Neutrophil (primary cell): ENCODE measurements around the gene KIAA2012.

Experiments
- H3K27ac ChIP-seq: fragments of 200-600 bp; sonication (generic); 2 replicates; pipeline ENCODE4 v1.5.1; 2016; ENCODE audit warnings: mild to moderate bottlenecking, moderate library complexity
- H3K27me3 ChIP-seq: fragments of 200-600 bp; sonication (generic); 2 replicates; pipeline ENCODE4 v1.6.0; 2016; ENCODE audit warnings: mild to moderate bottlenecking
- H3K36me3 ChIP-seq: fragments of 200-600 bp; sonication (generic); 2 replicates; pipeline ENCODE4 v1.5.1; 2017
- H3K4me1 ChIP-seq, 2 experiments: fragments of 200-600 bp in 1 of 2; sonication (generic) in 1 of 2; 1 replicate in 1 of 2; 2 replicates in 1 of 2; pipeline versions ENCODE4 v1.5.1 to v1.6.1; 2013 to 2016; ENCODE audit warnings: low read depth in 1 of 2, low read length in 1 of 2, mild to moderate bottlenecking in 1 of 2, moderate library complexity in 1 of 2; ENCODE audit not compliant: control insufficient read depth in 1 of 2, insufficient read depth in 1 of 2
- H3K4me3 ChIP-seq, 2 experiments: fragments of 200-600 bp in 1 of 2; sonication (generic) in 1 of 2; 1 replicate in 1 of 2; 2 replicates in 1 of 2; pipeline ENCODE4 v1.5.1; 2013 to 2016; ENCODE audit warnings: low read depth in 1 of 2, low read length in 1 of 2, mild to moderate bottlenecking in 1 of 2, moderate library complexity in 1 of 2
- H3K9me3 ChIP-seq: fragments of 200-600 bp; sonication (generic); 2 replicates; pipeline ENCODE4 v1.5.1; 2016
- TF ChIP-seq, protein P1 (sequence below): fragments of 200-600 bp; sonication (generic); IDR thresholded peaks from 2 replicates; pipeline ENCODE4 v1.5.1; 2016; ENCODE audit warnings: antibody characterized with exemption

The KIAA2012 gene

GRCh38 chr2:202204855-202205254 lies 131.8 kb downstream of the KIAA2012 start:
- Histone ChIP-seq H3K4me1 (no peaks in the 10 kb centered on the region), H3K9me3 (no peaks in the 10 kb centered on the region), H3K36me3 (peaks cover 61% of the 10 kb centered on the region), H3K27ac (no peak overlapping the region), H3K4me3 (no peak overlapping the region), H3K27me3 (no peaks in the 10 kb centered on the region)
- TF ChIP-seq, protein P1, sequence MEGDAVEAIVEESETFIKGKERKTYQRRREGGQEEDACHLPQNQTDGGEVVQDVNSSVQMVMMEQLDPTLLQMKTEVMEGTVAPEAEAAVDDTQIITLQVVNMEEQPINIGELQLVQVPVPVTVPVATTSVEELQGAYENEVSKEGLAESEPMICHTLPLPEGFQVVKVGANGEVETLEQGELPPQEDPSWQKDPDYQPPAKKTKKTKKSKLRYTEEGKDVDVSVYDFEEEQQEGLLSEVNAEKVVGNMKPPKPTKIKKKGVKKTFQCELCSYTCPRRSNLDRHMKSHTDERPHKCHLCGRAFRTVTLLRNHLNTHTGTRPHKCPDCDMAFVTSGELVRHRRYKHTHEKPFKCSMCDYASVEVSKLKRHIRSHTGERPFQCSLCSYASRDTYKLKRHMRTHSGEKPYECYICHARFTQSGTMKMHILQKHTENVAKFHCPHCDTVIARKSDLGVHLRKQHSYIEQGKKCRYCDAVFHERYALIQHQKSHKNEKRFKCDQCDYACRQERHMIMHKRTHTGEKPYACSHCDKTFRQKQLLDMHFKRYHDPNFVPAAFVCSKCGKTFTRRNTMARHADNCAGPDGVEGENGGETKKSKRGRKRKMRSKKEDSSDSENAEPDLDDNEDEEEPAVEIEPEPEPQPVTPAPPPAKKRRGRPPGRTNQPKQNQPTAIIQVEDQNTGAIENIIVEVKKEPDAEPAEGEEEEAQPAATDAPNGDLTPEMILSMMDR: no peak

DNA sequence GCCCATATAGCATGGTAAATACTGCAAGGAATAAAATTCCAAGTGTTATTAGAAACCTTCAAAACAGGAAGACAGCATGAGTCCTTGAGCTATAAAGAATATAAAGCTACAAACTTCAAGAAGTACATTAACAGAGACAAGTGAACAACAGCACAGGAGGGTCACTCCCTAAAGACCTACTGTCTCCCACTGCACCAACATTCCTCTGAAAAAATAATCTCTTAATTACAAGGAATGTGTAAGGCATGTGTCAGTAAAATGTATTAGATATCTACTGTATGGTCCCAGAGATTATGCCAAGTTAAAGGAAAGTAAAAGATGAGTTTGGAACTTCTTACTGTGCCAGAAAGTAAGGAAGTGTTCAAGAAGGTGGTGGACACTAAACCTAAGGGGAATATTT lies 135.5 kb downstream of the KIAA2012 start:
- Histone ChIP-seq H3K27ac (no peak overlapping the region), H3K9me3 (no peaks in the 10 kb centered on the region), H3K4me1 (no peaks in the 10 kb centered on the region), H3K36me3 (peaks cover 88% of the 10 kb centered on the region), H3K27me3 (no peaks in the 10 kb centered on the region), H3K4me3 (no peak overlapping the region)
- TF ChIP-seq, protein P1: no peak

DNA sequence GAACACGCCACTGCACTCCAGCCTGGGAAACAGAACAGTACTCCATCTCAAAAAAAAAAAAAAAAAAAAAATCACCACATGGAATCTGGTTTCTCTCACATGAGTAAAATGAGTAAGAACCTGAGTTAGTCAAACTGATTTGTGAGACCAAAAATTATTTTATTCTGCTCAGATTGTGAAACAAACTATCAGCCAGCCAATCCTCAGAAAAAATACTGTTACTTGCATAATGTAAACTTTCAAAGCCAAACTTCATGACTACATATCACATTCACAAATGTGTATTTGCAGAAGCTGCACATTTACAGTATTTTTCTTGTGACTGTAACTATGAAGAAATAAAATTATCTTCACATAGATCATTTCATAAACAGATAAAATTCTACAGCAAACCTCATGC lies 142.1 kb downstream of the KIAA2012 start:
- Histone ChIP-seq H3K9me3 (no peaks in the 10 kb centered on the region), H3K27ac (no peak overlapping the region), H3K27me3 (no peaks in the 10 kb centered on the region), H3K36me3 (peaks cover 59% of the 10 kb centered on the region), H3K4me1 (no peaks in the 10 kb centered on the region), H3K4me3 (no peak overlapping the region)
- TF ChIP-seq, protein P1: no peak

- TF ChIP-seq, protein P1: no peak
- H3K27me3 ChIP-seq: no peaks in the 10 kb centered on the region
- H3K4me1 ChIP-seq: no peaks in the 10 kb centered on the region
- H3K4me3 ChIP-seq: no peak overlapping the region
- H3K36me3 ChIP-seq: peaks cover 34% of the 10 kb centered on the region
- H3K27ac ChIP-seq: no peak overlapping the region
- no peaks in the 10 kb centered on the region for H3K9me3 ChIP-seq
These were observed 148.8 kb downstream of the KIAA2012 start for GRCh38 chr2:202221873-202222272.

DNA sequence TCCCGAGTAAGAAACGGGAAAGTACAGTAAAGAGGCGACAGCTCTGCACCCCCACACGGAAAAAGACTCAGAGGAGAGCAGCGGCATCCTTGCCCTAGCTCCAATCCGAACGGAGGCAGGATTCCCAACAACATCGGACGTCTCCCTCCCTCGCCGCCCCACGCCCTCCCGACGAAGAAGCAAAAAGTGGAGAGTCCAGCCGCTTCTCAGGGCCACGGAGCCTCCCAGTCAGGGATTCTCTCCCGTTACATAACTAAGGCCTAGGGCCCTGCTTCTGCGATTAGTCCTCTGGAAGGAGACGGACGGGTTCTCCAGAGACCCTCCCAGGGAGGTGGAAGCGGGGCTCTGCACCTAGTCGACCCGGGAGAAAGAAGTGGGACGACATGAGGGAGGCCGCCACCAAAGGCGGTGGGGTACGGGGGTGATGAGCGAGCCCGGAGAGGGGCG lies 164.8 kb downstream of the KIAA2012 start:
- H3K27ac ChIP-seq: peak overlapping the region; percentile 84

More for the DNA sequence above, 164.8 kb downstream of the KIAA2012 start:
- TF ChIP-seq, protein P1: no peak
- no peaks in the 10 kb centered on the region for H3K27me3 ChIP-seq
- H3K9me3 ChIP-seq: no peaks in the 10 kb centered on the region
- peak overlapping the region; percentile 72 to 78 for H3K4me3 ChIP-seq
- H3K4me1 ChIP-seq: peaks cover 17 to 20% of the 10 kb centered on the region in 2 experiments
- H3K36me3 ChIP-seq: no peaks in the 10 kb centered on the region
